Progenitor cell of endocrine pancreas (in vitro differentiated cells): ENCODE results near the gene PCNP. TPM values are rescaled to one million over a fixed set of nuclear protein-coding genes. Genes with fewer than 3 reads are reported as not detected.
A peak's percentile ranks its signal among the peaks of the same experiment; 100 is the strongest.

Experiments used
- DNase-seq: peaks from one replicate; pipeline ENCODE4 v3.0.0; 2021; ENCODE audit warnings: low spot score; ENCODE audit not compliant: unreplicated experiment
- H3K27ac Mint-ChIP-seq: 2 replicates; pipeline ENCODE4 v1.8.0; 2021; ENCODE audit warnings: mild to moderate bottlenecking, moderate library complexity, mixed read lengths
- H3K27me3 Mint-ChIP-seq: 2 replicates; pipeline ENCODE4 v1.8.0; 2021; ENCODE audit warnings: mixed read lengths
- H3K36me3 Mint-ChIP-seq: 2 replicates; pipeline ENCODE4 v1.8.0; 2022; ENCODE audit warnings: mixed read lengths; ENCODE audit not compliant: insufficient read depth
- H3K4me1 Mint-ChIP-seq: 2 replicates; pipeline ENCODE4 v1.8.0; 2021; ENCODE audit warnings: low read depth, mixed read lengths
- H3K4me3 Mint-ChIP-seq: 2 replicates; pipeline ENCODE4 v1.8.0; 2021; ENCODE audit warnings: low read depth, mild to moderate bottlenecking, moderate library complexity, mixed read lengths
- H3K9me3 Mint-ChIP-seq: 2 replicates; pipeline ENCODE4 v1.8.0; 2021; ENCODE audit warnings: low read depth, mixed read lengths
- total RNA-seq: library from RNA; stranded (reverse); gene quantifications from 2 replicates; pipeline ENCODE4 v1.2.1, GENCODE V29; 2021
- TF ChIP-seq, protein P1 (sequence below): fragments of 200-600 bp; sonication (generic); IDR thresholded peaks from one replicate; pipeline ENCODE4 v1.5.0; 2021; ENCODE audit warnings: antibody characterized with exemption, mild to moderate bottlenecking; ENCODE audit not compliant: unreplicated experiment

PCNP gene
- total RNA-seq, 1 donor from 2014 or later = 154 TPM

GRCh38 chr3:101574388-101575112, 570 bp downstream of the PCNP start:
- H3K27ac Mint-ChIP-seq = peak overlapping the region; percentile 100
- DNase-seq = no peak
- H3K4me1 Mint-ChIP-seq = peaks cover 26% of the 10 kb centered on the region
- H3K9me3 Mint-ChIP-seq = no peaks in the 10 kb centered on the region
- TF ChIP-seq, protein P1, sequence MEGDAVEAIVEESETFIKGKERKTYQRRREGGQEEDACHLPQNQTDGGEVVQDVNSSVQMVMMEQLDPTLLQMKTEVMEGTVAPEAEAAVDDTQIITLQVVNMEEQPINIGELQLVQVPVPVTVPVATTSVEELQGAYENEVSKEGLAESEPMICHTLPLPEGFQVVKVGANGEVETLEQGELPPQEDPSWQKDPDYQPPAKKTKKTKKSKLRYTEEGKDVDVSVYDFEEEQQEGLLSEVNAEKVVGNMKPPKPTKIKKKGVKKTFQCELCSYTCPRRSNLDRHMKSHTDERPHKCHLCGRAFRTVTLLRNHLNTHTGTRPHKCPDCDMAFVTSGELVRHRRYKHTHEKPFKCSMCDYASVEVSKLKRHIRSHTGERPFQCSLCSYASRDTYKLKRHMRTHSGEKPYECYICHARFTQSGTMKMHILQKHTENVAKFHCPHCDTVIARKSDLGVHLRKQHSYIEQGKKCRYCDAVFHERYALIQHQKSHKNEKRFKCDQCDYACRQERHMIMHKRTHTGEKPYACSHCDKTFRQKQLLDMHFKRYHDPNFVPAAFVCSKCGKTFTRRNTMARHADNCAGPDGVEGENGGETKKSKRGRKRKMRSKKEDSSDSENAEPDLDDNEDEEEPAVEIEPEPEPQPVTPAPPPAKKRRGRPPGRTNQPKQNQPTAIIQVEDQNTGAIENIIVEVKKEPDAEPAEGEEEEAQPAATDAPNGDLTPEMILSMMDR = no peak
- H3K36me3 Mint-ChIP-seq = peaks cover 14% of the 10 kb centered on the region
- H3K4me3 Mint-ChIP-seq = peak overlapping the region; percentile 98
- no peaks in the 10 kb centered on the region for H3K27me3 Mint-ChIP-seq

DNA sequence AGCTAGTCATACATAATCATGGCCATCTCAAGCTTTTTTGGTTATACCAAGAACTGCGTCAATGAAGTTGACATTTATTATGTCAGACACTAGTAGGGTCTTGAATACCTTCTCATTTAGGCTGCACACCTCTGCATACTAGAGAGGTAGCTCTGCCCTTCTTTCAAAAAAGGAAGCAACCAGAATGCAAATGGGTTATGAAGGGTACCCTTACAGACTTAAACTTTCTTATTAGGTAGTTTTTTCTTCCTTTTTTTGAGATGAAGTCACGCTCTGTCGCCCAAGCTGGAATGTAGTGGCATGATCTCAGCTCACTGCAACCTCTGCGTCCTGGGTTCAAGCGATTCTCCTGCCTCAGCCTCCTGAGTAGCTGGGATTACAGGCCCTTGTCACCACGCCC, 3.3 kb downstream of the PCNP start:
- no peak overlapping the region for H3K27ac Mint-ChIP-seq
- H3K4me1 Mint-ChIP-seq = peaks cover 26% of the 10 kb centered on the region
- H3K4me3 Mint-ChIP-seq = no peak overlapping the region
- peaks cover 16% of the 10 kb centered on the region for H3K36me3 Mint-ChIP-seq
- H3K27me3 Mint-ChIP-seq = no peaks in the 10 kb centered on the region
- H3K9me3 Mint-ChIP-seq = no peaks in the 10 kb centered on the region
- TF ChIP-seq, protein P1 = no peak
- DNase-seq = no peak

GRCh38 chr3:101588616-101589015, 14.6 kb downstream of the PCNP start:
- Mint-ChIP-seq H3K27ac (no peak overlapping the region), H3K4me3 (no peak overlapping the region), H3K4me1 (no peaks in the 10 kb centered on the region), H3K36me3 (peaks cover 18% of the 10 kb centered on the region), H3K27me3 (no peaks in the 10 kb centered on the region), H3K9me3 (no peaks in the 10 kb centered on the region)
- no peak for DNase-seq
- TF ChIP-seq, protein P1 = no peak

DNA sequence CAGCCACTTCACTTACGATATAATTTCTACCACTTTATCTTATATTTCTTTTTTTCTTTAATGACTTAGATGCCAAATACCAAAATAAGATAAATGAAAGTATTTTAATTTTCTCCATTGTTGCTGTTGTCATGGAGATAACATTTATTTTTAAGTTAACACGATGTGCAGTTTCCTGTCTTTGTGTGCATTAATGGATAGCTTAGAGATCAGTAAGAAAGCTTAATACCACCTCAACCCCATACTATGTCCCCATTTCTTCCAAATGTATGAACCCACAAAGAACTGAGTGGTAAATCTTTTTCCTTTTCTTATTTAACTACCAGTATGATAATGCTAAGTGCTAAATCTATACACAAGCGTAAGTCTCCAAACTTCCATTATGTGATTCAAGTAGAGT, 17.1 kb downstream of the PCNP start:
- TF ChIP-seq, protein P1 = no peak
- Mint-ChIP-seq H3K9me3 (no peaks in the 10 kb centered on the region), H3K27ac (no peak overlapping the region), H3K4me3 (no peak overlapping the region), H3K36me3 (peaks cover 17% of the 10 kb centered on the region), H3K4me1 (no peaks in the 10 kb centered on the region), H3K27me3 (no peaks in the 10 kb centered on the region)
- DNase-seq = no peak

GRCh38 chr3:101602731-101603130, 28.8 kb downstream of the PCNP start:
- no peaks in the 10 kb centered on the region for H3K27me3 Mint-ChIP-seq
- H3K36me3 Mint-ChIP-seq = peaks cover 1% of the 10 kb centered on the region
- no peak overlapping the region for H3K27ac Mint-ChIP-seq
- H3K9me3 Mint-ChIP-seq = no peaks in the 10 kb centered on the region
- no peak overlapping the region for H3K4me3 Mint-ChIP-seq
- H3K4me1 Mint-ChIP-seq = peaks cover 3% of the 10 kb centered on the region
- TF ChIP-seq, protein P1 = no peak
- no peak for DNase-seq
